GM13977 (cell line): ENCODE measurements around the gene MAP3K8.
"Not testable (repeated sequence)": the region's sequence is repeated elsewhere in the genome, so short reads cannot be mapped to it uniquely, and the experiment has no call there.

Source experiments
- DNase-seq: peaks from one replicate; pipeline ENCODE4 v3.0.0; 2012; ENCODE audit warnings: low spot score
- CTCF ChIP-seq: IDR thresholded peaks from 2 replicates; pipeline ENCODE4 v1.5.1; 2012; ENCODE audit warnings: mild to moderate bottlenecking, control low read depth; ENCODE audit not compliant: insufficient read depth; ENCODE audit errors: extremely low read depth, missing control alignments
- in situ Hi-C: fragments of 300-500 bp; cut with MboI; formaldehyde crosslinking; loops from one replicate; pipeline ENCODE4 v1.12.0; 2022; ENCODE audit warnings: low sequenced_read_pairs, low pct_unique_long_range_greater_than_20kb, mixed read lengths, inconsistent platforms; ENCODE audit not compliant: unreplicated experiment

The MAP3K8 gene

GRCh38 chr10:30466445-30466844 is 32.5 kb downstream of the MAP3K8 start:
- no peak for TF ChIP-seq CTCF
- DNase-seq, result no peak
- in situ Hi-C loops, result no loop called here

- peak; percentile 43 for DNase-seq
- in situ Hi-C loops, result no loop called here
- TF ChIP-seq CTCF, result no peak
Measured at GRCh38 chr10:30467651-30468338, 33.8 kb downstream of the MAP3K8 start.

- in situ Hi-C loops, result no loop called here
- no peak for TF ChIP-seq CTCF
- DNase-seq, result no peak
Measured at GRCh38 chr10:30472414-30473155, 38.6 kb downstream of the MAP3K8 start.

- DNase-seq, in situ Hi-C loops: not testable (repeated sequence)
Measured at GRCh38 chr10:30475515-30475914, 41.5 kb downstream of the MAP3K8 start.

- in situ Hi-C loops, result no loop called here
- no peak for TF ChIP-seq CTCF
- no peak for DNase-seq
Measured at GRCh38 chr10:30476511-30477155, 42.6 kb downstream of the MAP3K8 start.

GRCh38 chr10:30479513-30479912 is 45.5 kb downstream of the MAP3K8 start:
- in situ Hi-C loops, DNase-seq: not testable (repeated sequence)

- no peak for DNase-seq
- in situ Hi-C loops, result no loop called here
- no peak for TF ChIP-seq CTCF
Measured at GRCh38 chr10:30481603-30482002, 47.6 kb downstream of the MAP3K8 start.
